ENCODE measurements around the gene TIMP1.

The TIMP1 gene

GRCh38 chrX:47634871-47635575 lies 52.8 kb downstream of the TIMP1 start:
- Histone ChIP-seq H3K79me2 (ENCODE audit: insufficient read depth, low read length) (no peaks in the 10 kb centered on the region), H3K4me1 (ENCODE audit: insufficient read depth, low read length, severe bottlenecking) (peaks cover 3% of the 10 kb centered on the region), H3K9me2 (ENCODE audit: low read depth, low read length) (no peaks in the 10 kb centered on the region), H3F3A (ENCODE audit: insufficient read depth, low read length) (no peaks in the 10 kb centered on the region), H2AFZ (ENCODE audit: low read length) (no peak overlapping the region), H4K20me1 (ENCODE audit: insufficient read depth, low read length) (no peaks in the 10 kb centered on the region), H3K4me3 (ENCODE audit: low read depth, low read length, poor library complexity, severe bottlenecking) (no peak overlapping the region), H3K4me2 (ENCODE audit: low read length) (no peak overlapping the region), H3K9me3 (ENCODE audit: low read length) (no peaks in the 10 kb centered on the region), H3K9ac (ENCODE audit: low read length) (no peak overlapping the region), H3K27me3 (ENCODE audit: insufficient read depth, low read length) (no peaks in the 10 kb centered on the region), H3K27ac (ENCODE audit: low read depth, low read length, poor library complexity, severe bottlenecking) (no peak overlapping the region), H3K36me3 (ENCODE audit: insufficient read depth, low read length) (peaks cover 43% of the 10 kb centered on the region)
- TF ChIP-seq EZH2 (IDR thresholded peaks at IDR 0.05; ENCODE audit: borderline replicate concordance, low read length) (no peak), CTCF (IDR thresholded peaks at IDR 0.05; ENCODE audit: low read length) (no peak)
